ENCODE measurements around the gene UBE2F.

UBE2F gene, protein sequence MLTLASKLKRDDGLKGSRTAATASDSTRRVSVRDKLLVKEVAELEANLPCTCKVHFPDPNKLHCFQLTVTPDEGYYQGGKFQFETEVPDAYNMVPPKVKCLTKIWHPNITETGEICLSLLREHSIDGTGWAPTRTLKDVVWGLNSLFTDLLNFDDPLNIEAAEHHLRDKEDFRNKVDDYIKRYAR

GRCh38 chr2:237966565-237967462, at the start of gene UBE2F:
Gene UBE2F, plus strand, starts transcription at chr2:237967014. Its CDS starts 6,094 bp downstream, at chr2:237973108.
- DNase-seq = peak; percentile 88

DNA sequence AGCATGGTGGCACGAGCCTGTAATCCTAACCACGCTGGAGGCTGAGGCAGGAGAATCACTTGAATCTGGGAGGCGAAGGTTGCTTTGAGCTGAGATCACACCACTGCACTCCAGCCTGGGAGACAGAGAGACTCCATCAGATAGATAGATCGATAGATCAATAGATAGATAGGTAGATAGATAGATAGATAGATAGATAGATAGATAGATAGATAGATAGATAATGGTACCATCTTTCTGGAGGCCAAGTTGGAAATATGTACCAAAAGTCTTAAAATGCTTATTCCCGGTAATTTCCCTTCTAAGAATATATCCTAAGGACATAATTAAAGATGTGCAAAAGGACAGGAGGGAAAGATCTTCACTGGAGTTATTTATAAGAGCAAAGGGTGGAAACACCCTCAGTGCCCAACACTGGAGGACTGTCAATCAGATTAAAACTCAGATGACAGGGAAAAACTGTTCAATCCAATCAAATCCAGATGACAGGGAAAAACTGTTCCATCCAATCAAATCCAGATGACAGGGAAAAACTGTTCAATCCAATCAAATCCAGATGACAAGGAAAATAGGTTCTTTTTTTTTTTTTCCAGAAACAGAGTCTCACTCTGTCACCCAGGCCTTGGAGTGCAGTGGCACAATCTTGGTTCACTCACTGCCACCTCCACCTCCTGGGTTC, 49.0 kb upstream of the UBE2F start:
- no peak for DNase-seq

DNA sequence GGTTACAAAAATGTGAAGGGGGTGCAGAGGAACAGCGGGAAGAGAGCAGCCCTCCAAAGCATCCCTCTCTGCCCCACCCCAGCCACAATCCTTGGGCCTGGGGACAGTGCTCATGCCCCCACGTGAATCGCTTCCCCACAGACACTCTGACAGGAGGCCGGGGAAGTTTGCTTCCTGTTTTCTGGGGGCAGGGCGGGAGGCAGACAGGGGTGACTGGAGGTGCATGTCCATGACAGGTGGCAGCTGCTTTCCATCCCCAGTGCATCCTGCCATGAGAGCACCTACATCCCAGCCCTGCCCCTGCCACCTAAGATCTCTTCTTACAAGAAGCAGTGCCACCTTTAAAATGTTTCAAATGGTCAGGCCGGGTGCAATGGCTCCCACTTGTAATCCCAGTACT, 47.2 kb upstream of the UBE2F start:
- no peak for DNase-seq

DNA sequence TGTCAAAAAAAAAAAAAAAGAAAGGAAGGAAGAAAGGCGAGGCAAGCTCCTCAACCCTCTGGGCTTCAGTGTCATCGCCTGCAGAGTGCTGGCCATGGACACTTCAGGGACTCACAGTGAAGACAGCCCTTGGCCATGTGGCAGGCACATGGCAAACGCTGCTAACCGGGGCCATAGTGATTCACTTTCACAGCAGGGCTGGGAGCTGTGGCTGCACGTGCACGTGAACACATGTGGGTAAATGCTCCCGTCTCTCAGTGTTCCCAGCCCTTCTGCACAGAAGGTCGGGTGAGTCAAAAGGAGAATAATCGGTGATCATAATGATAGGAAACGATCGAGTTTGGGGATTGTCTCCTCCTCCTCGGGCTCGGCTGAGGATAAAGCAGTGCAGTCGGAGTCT, 46.1 kb upstream of the UBE2F start:
- DNase-seq = no peak

DNA sequence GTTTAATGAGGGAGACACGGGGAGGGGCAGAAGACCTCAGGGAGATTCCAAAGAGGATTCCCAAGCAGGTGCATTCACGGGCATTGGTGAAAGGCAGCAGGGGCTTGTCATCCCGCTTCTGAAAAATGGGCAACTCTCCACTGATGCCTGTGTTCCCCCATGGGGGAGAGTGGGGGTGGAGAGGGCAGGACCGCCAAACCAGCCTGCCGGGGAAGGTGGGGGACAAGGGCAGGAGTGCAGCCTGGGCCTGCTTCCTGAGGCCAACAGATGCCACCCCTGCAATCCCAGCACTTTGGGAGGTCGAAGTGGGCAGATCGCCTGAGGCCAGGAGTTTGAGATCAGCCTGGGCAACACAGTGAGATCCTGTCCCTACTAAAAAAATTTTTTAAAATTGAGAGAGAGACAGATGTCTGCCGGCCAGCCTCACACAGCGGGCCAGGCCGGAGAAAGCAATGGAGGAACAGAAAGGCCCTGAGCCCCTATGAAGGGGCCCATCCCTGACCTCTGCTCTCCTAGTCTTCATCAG, 44.8 kb upstream of the UBE2F start:
- DNase-seq = no peak

DNA sequence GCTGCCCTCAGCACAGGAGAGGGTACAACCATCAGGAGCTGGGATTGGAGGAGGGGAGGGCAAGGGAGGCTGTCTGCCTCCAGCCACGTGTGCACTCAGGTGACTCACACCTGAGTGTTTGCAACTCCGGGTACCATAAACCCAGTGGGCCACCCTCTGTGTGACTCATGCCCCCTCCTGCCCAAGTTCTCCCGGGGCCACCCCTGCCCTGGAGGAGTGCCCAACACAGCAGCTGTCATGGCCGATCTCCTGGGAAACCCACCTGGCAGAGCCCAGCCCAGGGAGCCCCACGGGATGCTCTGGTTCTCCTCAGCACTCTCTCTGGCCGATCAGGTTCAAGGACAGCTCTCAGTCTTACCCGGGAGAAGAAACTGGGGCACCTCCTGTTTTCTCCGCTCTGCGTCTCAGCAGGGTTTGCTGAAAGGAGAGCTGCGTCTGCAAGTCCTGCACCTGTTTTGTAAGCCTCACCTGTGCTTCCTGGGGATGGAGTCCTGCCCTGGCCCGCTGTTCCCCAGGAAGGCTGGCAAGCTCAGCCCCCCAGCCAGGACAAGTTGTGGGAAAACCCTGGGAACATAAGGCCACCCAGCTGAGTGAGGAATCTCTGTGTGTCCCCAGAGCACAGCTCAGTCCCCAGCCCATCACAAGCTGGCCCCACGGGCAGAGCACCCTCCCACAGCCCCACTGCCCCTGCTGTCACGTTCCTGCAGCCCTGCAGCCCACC, 44.0 kb upstream of the UBE2F start:
- peak; percentile 13 for DNase-seq

- DNase-seq = peak; percentile 46
Measured at GRCh38 chr2:237923481-237924163, 43.2 kb upstream of the UBE2F start.

DNA sequence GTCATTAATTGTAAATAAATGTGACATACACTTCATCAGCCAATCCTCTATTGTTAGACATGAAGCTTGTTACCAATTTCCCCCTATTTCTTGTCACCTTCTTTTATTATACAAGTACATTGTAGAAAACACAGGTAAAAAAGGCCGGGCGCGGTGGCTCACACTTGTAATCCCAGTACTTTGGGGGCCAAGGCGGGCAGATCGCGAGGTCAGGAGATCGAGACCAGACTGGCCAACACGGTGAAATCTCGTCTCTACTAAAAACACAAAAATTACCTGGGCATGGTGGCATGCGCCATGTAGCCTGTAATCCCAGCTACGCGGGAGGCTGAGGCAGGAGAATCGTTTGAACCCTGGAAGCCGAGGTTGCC, 42.7 kb upstream of the UBE2F start:
- DNase-seq = no peak

GRCh38 chr2:237927135-237927534, 39.7 kb upstream of the UBE2F start:
- DNase-seq = no peak

- DNase-seq = no peak
Measured at GRCh38 chr2:237927986-237928385, 38.8 kb upstream of the UBE2F start.

GRCh38 chr2:237929979-237930378, 36.8 kb upstream of the UBE2F start:
- no peak for DNase-seq

DNA sequence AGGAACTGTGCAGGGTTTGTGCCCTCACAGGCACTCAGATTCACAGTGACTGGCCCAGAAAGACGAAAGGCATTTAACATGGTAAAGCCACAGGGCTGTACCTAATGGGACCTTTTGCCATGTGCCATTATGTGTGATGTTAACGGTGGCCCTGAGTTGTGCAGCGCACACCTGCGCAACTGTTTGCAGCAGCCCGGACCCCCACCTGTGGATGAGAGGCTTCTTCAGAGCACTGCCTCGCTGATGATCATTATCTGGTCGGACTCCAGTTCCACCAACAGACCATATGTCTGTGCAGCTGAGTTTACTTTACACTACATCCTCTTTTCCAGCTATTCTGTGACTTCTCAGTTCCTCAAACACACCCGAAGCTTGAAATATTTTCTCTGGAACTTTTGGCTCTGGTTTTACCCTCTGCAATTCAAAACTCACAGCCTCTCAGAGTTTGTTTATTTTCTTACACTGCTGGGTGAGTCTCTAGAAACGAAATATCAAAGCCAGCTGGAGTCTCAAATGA, 35.6 kb upstream of the UBE2F start:
- DNase-seq = no peak

DNA sequence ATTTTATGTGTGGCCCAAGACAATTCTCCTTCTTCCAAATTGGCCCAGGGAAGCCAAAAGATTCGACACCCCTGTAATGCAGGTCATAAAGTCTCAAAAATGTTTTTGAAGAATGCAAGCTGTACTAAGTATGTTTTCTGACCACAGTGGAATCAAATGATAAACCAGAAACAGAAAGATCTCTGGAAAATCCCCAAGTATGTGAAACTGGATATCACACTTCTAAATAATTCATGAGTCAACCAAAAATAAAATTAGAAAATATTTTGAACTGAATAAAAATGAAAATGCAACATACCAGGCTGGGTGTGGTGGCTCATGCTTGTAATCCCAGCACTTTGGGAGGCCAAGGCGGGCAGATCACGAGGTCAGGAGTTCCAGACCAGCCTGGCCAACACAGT, 34.1 kb upstream of the UBE2F start:
- no peak for DNase-seq

GRCh38 chr2:237934186-237934585, 32.6 kb upstream of the UBE2F start:
- no peak for DNase-seq

GRCh38 chr2:237935740-237936452, 30.9 kb upstream of the UBE2F start:
- DNase-seq = no peak

- no peak for DNase-seq
Measured at GRCh38 chr2:237939251-237939650, 27.6 kb upstream of the UBE2F start.

DNA sequence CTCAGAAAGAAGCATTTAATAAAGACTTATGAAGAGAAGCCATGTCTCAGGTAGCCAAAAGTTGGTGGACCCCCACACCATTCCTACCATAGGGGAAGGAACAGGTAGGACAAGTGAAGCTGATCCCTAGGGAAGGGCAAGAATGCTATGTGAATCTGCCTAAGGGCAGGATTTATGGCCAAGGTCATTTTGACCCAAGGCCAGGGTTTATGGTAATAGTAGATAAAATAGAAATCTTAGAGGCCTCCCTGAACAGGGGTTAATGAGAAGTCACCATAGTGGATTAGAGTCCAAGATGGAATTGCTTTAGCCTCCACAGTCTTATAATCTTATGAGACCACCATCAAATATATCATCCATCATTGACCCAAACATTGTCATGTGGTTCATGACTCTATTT, 26.0 kb upstream of the UBE2F start:
- no peak for DNase-seq

- no peak for DNase-seq
Measured at GRCh38 chr2:237941239-237941638, 25.6 kb upstream of the UBE2F start.

GRCh38 chr2:237942513-237942899, 24.3 kb upstream of the UBE2F start:
- DNase-seq = no peak

DNA sequence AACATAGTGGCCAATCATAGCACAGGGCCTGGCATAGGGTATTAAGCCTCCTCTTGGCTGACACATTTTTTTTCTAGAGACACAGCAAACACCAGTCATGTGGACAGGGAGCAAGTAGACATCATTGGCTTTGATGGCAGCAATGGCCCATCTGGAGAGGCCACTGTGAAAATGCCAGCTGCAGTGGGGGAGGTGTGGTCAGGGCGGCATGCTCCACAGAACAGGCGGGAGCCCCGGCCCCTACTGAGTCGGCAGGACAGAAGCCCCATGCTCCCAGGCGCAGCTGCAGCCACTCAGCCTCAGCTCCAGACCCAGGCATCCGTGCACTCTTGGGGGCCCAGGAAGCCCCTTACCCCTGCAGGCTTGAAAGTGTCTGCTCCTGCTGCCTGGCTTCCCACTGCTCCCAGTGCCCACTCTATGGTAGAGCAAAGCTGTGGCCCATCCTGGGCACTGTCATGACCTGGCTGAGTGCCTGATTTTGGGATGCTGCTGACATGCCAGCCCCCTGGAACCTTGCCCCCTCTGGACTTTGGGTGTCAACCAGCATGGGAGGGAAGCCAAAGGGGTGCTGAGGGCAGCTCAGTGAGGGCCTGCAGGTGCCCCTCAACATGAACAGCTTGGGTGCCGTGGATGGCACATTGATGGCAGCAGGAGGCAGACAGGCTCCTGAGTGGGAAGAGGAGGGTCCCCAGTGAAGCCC, 23.3 kb upstream of the UBE2F start:
- no peak for DNase-seq

DNA sequence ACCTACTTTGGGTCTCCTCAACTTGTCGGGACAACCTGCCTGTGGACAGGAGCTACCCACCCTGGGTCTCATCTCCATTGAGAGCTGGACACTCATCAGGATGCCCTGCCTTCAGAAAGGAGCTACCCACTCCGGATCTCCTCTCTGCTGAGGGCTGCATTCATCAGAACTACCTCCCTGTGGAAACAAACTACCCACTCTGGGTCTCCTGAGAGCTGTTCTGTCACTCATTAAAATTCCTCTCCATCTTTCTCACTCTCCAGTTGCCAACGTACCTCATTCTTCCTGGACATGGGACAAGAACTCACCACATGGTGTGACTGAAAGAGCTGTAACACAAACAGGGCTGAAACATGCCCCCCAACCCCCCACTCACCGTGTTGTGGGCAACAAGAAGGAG, 22.5 kb upstream of the UBE2F start:
- DNase-seq = no peak

All from NCI-H2107 (cell line).